GM13976 (cell line): ENCODE results near the gene ATP2C2.

Experiments
- DNase-seq: peaks from one replicate; pipeline ENCODE4 v3.0.0; 2012; ENCODE audit warnings: low spot score
- CTCF ChIP-seq: IDR thresholded peaks from 2 replicates; pipeline ENCODE4 v1.5.1; 2012; ENCODE audit warnings: borderline replicate concordance, mild to moderate bottlenecking; ENCODE audit not compliant: insufficient read depth; ENCODE audit errors: extremely low read depth, missing control alignments, control extremely low read depth
- in situ Hi-C: fragments of 300-500 bp; cut with MboI; formaldehyde crosslinking; loops from one replicate; pipeline ENCODE4 v1.12.0; 2022; ENCODE audit warnings: low sequenced_read_pairs, mixed read lengths, inconsistent platforms; ENCODE audit not compliant: unreplicated experiment

Gene ATP2C2

GRCh38 chr16:84467709-84468108 is 99.4 kb downstream of the ATP2C2 start:
- in situ Hi-C loops: no loop called here
- no peak for TF ChIP-seq CTCF

GRCh38 chr16:84471316-84471715 is 103.0 kb downstream of the ATP2C2 start:
- no peak for TF ChIP-seq CTCF
- in situ Hi-C loops: no loop called here
- DNase-seq: no peak

More at GRCh38 chr16:84467709-84468108, 99.4 kb downstream of the ATP2C2 start:
- no peak for DNase-seq

- no peak for TF ChIP-seq CTCF
- DNase-seq: no peak
- in situ Hi-C loops: no loop called here
Observed at GRCh38 chr16:84471966-84472365, 103.6 kb downstream of the ATP2C2 start.

- no peak for DNase-seq
- TF ChIP-seq CTCF: no peak
- in situ Hi-C loops: loop anchor here (25.0 kb wide), 2 partner anchors 188 to 513 kb away; partner anchors contain the start of genes NECAB2, OSGIN1 and WFDC1
Observed at GRCh38 chr16:84475643-84476240, 107.4 kb downstream of the ATP2C2 start.

- no peak for DNase-seq
- in situ Hi-C loops: loop anchor here (25.0 kb wide), 2 partner anchors 189 to 514 kb away; partner anchors contain the start of genes NECAB2, OSGIN1 and WFDC1
- TF ChIP-seq CTCF: no peak
Observed at GRCh38 chr16:84476401-84476800, 108.1 kb downstream of the ATP2C2 start.

- in situ Hi-C loops: loop anchor here (25.0 kb wide), 2 partner anchors 190 to 515 kb away; partner anchors contain the start of genes NECAB2, OSGIN1 and WFDC1
- no peak for TF ChIP-seq CTCF
- DNase-seq: no peak
Observed at GRCh38 chr16:84477661-84478060, 109.3 kb downstream of the ATP2C2 start.
